Embryonic facial prominence (tissue), 1 donor: ENCODE results near the gene PLA2G4A.

Experiments used
- DNase-seq: peaks from one replicate; pipeline ENCODE4 v3.0.0-alpha.2; 2016; ENCODE audit errors: extremely low spot score

Gene PLA2G4A

GRCh38 chr1:186828611-186829454, at the start of gene PLA2G4A:
Gene PLA2G4A (plus strand): TSS chr1:186828949. CDS start chr1:186854355, 25,406 bp downstream.
- DNase-seq = peak; percentile 68

GRCh38 chr1:186780076-186780475, 48.7 kb upstream of the PLA2G4A start:
- DNase-seq = no peak

GRCh38 chr1:186781730-186782129, 47.0 kb upstream of the PLA2G4A start:
- no peak for DNase-seq

GRCh38 chr1:186782791-186783190, 46.0 kb upstream of the PLA2G4A start:
- no peak for DNase-seq

- DNase-seq = no peak
Measured at GRCh38 chr1:186783193-186783592, 45.6 kb upstream of the PLA2G4A start.

GRCh38 chr1:186785503-186785902, 43.2 kb upstream of the PLA2G4A start:
- no peak for DNase-seq

- DNase-seq = no peak
Measured at GRCh38 chr1:186790101-186790500, 38.6 kb upstream of the PLA2G4A start.

- no peak for DNase-seq
Measured at GRCh38 chr1:186792870-186793581, 35.7 kb upstream of the PLA2G4A start.

- no peak for DNase-seq
Measured at GRCh38 chr1:186793582-186793927, 35.2 kb upstream of the PLA2G4A start.

- DNase-seq = no peak
Measured at GRCh38 chr1:186798960-186799688, 29.6 kb upstream of the PLA2G4A start.

- no peak for DNase-seq
Measured at GRCh38 chr1:186799689-186800054, 29.1 kb upstream of the PLA2G4A start.

- no peak for DNase-seq
Measured at GRCh38 chr1:186802388-186802787, 26.4 kb upstream of the PLA2G4A start.

GRCh38 chr1:186804679-186805078, 24.1 kb upstream of the PLA2G4A start:
- no peak for DNase-seq

- DNase-seq = no peak
Measured at GRCh38 chr1:186806477-186806876, 22.3 kb upstream of the PLA2G4A start.

- no peak for DNase-seq
Measured at GRCh38 chr1:186807163-186807562, 21.6 kb upstream of the PLA2G4A start.

GRCh38 chr1:186811892-186812291, 16.9 kb upstream of the PLA2G4A start:
- no peak for DNase-seq

GRCh38 chr1:186812570-186812969, 16.2 kb upstream of the PLA2G4A start:
- DNase-seq = no peak

GRCh38 chr1:186813420-186813819, 15.3 kb upstream of the PLA2G4A start:
- no peak for DNase-seq

GRCh38 chr1:186819126-186819525, 9.6 kb upstream of the PLA2G4A start:
- DNase-seq = no peak

GRCh38 chr1:186819563-186819962, 9.2 kb upstream of the PLA2G4A start:
- no peak for DNase-seq

- no peak for DNase-seq
Measured at GRCh38 chr1:186829686-186830587, 1.2 kb downstream of the PLA2G4A start.
